Hepatocyte (in vitro differentiated cells): ENCODE measurements around the gene ARID4B. TPM values are rescaled to one million over a fixed set of nuclear protein-coding genes. Genes with fewer than 3 reads are reported as not detected.

Experiments used
- DNase-seq: peaks from one replicate; pipeline ENCODE4 v3.0.0-alpha.2; 2016; ENCODE audit warnings: low spot score
- H2AFZ ChIP-seq: fragments of 200-600 bp; sonication (generic); 2 replicates; pipeline ENCODE4 v1.6.0; 2016; ENCODE audit warnings: antibody characterized with exemption, mild to moderate bottlenecking
- H3K27ac ChIP-seq: fragments of 200-600 bp; sonication (generic); 2 replicates; pipeline ENCODE4 v1.5.1; 2016; ENCODE audit warnings: mild to moderate bottlenecking
- H3K27me3 ChIP-seq: fragments of 200-600 bp; sonication (generic); 2 replicates; pipeline ENCODE4 v1.6.1; 2016
- H3K36me3 ChIP-seq: fragments of 200-600 bp; sonication (generic); replicated peaks from 2 replicates; pipeline ENCODE4 v1.5.1; 2016; ENCODE audit warnings: low read depth; ENCODE audit not compliant: insufficient read depth
- H3K4me1 ChIP-seq: fragments of 200-600 bp; sonication (generic); 2 replicates; pipeline ENCODE4 v1.5.1; 2016; ENCODE audit warnings: mild to moderate bottlenecking, moderate library complexity; ENCODE audit not compliant: insufficient read depth
- H3K4me2 ChIP-seq: fragments of 200-600 bp; sonication (generic); 2 replicates; pipeline ENCODE4 v1.6.0; 2016
- H3K4me3 ChIP-seq: fragments of 200-600 bp; sonication (generic); 2 replicates; pipeline ENCODE4 v1.5.1; 2016; ENCODE audit warnings: mild to moderate bottlenecking
- H3K79me2 ChIP-seq: fragments of 200-600 bp; sonication (generic); 2 replicates; pipeline ENCODE4 v1.6.0; 2017; ENCODE audit warnings: mild to moderate bottlenecking
- H3K9me2 ChIP-seq: fragments of 200-600 bp; sonication (generic); replicated peaks from 2 replicates; pipeline ENCODE4 v1.6.0; 2017; ENCODE audit warnings: mild to moderate bottlenecking; ENCODE audit not compliant: insufficient read depth
- H3K9me3 ChIP-seq: fragments of 200-600 bp; sonication (generic); 2 replicates; pipeline ENCODE4 v1.5.1; 2016; ENCODE audit warnings: low read depth, mild to moderate bottlenecking
- H4K20me1 ChIP-seq: fragments of 200-600 bp; sonication (generic); 2 replicates; pipeline ENCODE4 v1.6.0; 2016; ENCODE audit warnings: mild to moderate bottlenecking; ENCODE audit not compliant: insufficient read depth, poor library complexity, severe bottlenecking
- CTCF ChIP-seq: fragments of 200-600 bp; sonication (generic); IDR thresholded peaks from 2 replicates; pipeline ENCODE4 v1.5.1; 2016; ENCODE audit warnings: antibody characterized with exemption, mild to moderate bottlenecking; ENCODE audit not compliant: poor library complexity
- EZH2 ChIP-seq: fragments of 200-600 bp; sonication (generic); IDR thresholded peaks from 2 replicates; pipeline ENCODE4 v1.6.1; 2016; ENCODE audit warnings: antibody characterized with exemption, mild to moderate bottlenecking, borderline replicate concordance
- EZH2phosphoT487 ChIP-seq: fragments of 200-600 bp; sonication (generic); IDR thresholded peaks from one replicate; pipeline ENCODE4 v1.6.1; 2018; ENCODE audit warnings: antibody characterized with exemption, mild to moderate bottlenecking, low read depth, moderate library complexity; ENCODE audit not compliant: unreplicated experiment, severe bottlenecking
- WGBS: methylation state at CpG from one replicate; pipeline ENCODE4 v1.1.6; 2016; ENCODE audit warnings: low lambda C conversion rate; ENCODE audit errors: missing lambda C conversion rate; 5-methylcytosine and 5-hydroxymethylcytosine counted together
- polyA plus RNA-seq: library from polyadenylated mRNA; unstranded; fragments of >200 nt; fragmentation: Nextera tagmentation; extraction: Ambion mirVana; gene quantifications from 2 replicates; pipeline ENCODE4 v1.2.1, GENCODE V29; 2016
- total RNA-seq: library from RNA; depleted of rRNA; stranded (reverse); fragments of >200 nt; gene quantifications from 2 replicates; pipeline ENCODE4 v1.2.3, GENCODE V29; 2014

The ARID4B gene
- total and polyA plus RNA-seq, 2 experiments from 2014 or later, result 29.4 to 35.0 TPM

GRCh38 chr1:235326719-235327558, 1.0 kb downstream of the ARID4B start:
- TF ChIP-seq EZH2 (no peak), CTCF (no peak), EZH2phosphoT487 (no peak)
- H3K4me3 ChIP-seq, result peak overlapping the region; percentile 68
- H2AFZ ChIP-seq, result peak overlapping the region; percentile 14
- H3K36me3 ChIP-seq, result no peaks in the 10 kb centered on the region
- no peaks in the 10 kb centered on the region for H3K9me3 ChIP-seq
- peak overlapping the region; percentile 93 for H3K27ac ChIP-seq
- peaks cover 82% of the 10 kb centered on the region for H3K79me2 ChIP-seq
- H3K4me2 ChIP-seq, result peak overlapping the region; percentile 86
- no peaks in the 10 kb centered on the region for H3K9me2 ChIP-seq
- peak; percentile 58 for DNase-seq
- peaks cover 72% of the 10 kb centered on the region for H4K20me1 ChIP-seq
- 1% methylated on average over 37 of the region's 78 CpGs for WGBS
- H3K4me1 ChIP-seq, result peaks cover 38% of the 10 kb centered on the region
- no peaks in the 10 kb centered on the region for H3K27me3 ChIP-seq

GRCh38 chr1:235325854-235326253, 2.1 kb downstream of the ARID4B start:
- Histone ChIP-seq H3K27ac (no peak overlapping the region), H3K36me3 (no peaks in the 10 kb centered on the region), H3K4me1 (peaks cover 30% of the 10 kb centered on the region), H4K20me1 (peaks cover 72% of the 10 kb centered on the region), H3K27me3 (no peaks in the 10 kb centered on the region), H2AFZ (no peak overlapping the region), H3K9me3 (no peaks in the 10 kb centered on the region), H3K9me2 (no peaks in the 10 kb centered on the region), H3K4me2 (peak overlapping the region; percentile 86), H3K79me2 (peaks cover 82% of the 10 kb centered on the region), H3K4me3 (peak overlapping the region; percentile 68)
- DNase-seq, result no peak
- TF ChIP-seq CTCF, result no peak
- no peak for TF ChIP-seq EZH2phosphoT487
- no peak for TF ChIP-seq EZH2
- 62% methylated on average over 2 of the region's 2 CpGs for WGBS

GRCh38 chr1:235325139-235325538, 2.8 kb downstream of the ARID4B start:
- no peak for TF ChIP-seq EZH2phosphoT487
- TF ChIP-seq CTCF, result no peak
- TF ChIP-seq EZH2, result no peak
- Histone ChIP-seq H3K27ac (no peak overlapping the region), H2AFZ (no peak overlapping the region), H3K27me3 (no peaks in the 10 kb centered on the region), H3K9me2 (no peaks in the 10 kb centered on the region), H3K4me1 (peaks cover 23% of the 10 kb centered on the region), H3K4me2 (peak overlapping the region; percentile 86), H4K20me1 (peaks cover 75% of the 10 kb centered on the region), H3K9me3 (no peaks in the 10 kb centered on the region), H3K36me3 (no peaks in the 10 kb centered on the region), H3K4me3 (no peak overlapping the region), H3K79me2 (peaks cover 82% of the 10 kb centered on the region)
- WGBS, result 73% methylated on average over 3 of the region's 3 CpGs
- DNase-seq, result no peak
